GM19238 (cell line): Measurements from ENCODE around the gene GPATCH4.
A peak's percentile ranks its signal among the peaks of the same experiment; 100 is the strongest.
"Not testable (repeated sequence)": the region's sequence is repeated elsewhere in the genome, so short reads cannot be mapped to it uniquely, and the experiment has no call there.

Experiments used
- DNase-seq: peaks from one replicate; pipeline ENCODE4 v3.0.0; 2011; ENCODE audit warnings: low spot score; ENCODE audit not compliant: insufficient read length

GPATCH4 gene

DNA sequence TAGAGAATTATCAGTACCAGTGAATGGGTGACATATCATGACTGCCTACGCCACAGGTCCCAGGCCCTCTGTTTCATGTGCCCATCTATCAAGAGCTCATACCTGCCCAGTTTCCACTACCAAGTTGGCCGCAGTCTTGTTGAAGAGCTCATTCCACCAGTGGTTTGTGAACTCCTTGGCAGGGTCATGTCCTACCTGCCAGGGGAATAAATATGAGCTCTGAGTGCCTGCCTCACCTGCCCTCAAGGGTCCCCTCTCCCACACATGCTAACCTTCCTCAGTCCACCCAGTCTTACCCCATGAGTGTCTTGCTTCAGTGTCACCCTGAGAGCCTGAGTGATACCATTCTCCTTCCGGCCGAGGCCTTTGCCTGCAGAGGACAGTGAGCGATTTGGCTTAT, 3.2 kb downstream of the GPATCH4 start:
- no peak for DNase-seq

DNA sequence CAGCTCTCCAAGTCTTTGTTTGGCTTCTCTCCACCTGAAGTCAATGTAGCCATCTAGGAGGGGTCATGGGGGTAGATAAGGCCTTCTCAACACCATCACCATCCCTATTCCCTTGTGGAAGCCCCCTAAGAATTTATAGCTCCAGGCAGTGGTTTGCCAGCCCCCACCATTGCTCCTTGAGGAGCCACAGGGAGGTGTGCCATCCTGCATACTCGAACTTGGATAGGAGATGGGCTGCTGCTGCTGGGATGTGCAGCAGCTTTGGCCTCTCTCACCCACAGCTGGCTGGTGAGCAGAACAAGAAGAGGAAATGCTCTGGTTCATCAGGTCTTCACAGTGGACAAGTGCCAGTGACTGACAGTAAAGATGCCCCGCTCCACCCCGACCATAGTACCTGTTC, 4.9 kb downstream of the GPATCH4 start:
- DNase-seq, result no peak

DNA sequence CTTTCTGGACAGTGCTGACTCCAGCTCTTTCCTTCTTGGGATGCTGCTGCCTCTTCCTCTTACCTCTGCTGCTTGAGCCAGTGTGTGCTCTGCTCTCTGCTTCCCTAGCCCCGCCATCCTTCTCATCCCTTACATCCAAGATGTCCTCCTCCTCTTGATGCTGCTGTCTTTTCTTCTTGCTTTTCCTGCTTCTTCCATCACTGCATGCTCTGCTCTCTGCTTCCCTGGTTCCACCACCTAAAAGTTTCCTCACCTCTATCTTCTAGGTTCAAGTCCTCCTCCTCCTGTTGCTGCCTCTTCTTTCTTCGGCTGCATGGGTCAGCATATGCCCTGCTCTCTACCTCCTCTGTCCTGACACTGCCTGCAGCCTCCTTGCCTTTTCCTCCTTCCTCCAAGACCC, 6.3 kb downstream of the GPATCH4 start:
- DNase-seq, result no peak

DNA sequence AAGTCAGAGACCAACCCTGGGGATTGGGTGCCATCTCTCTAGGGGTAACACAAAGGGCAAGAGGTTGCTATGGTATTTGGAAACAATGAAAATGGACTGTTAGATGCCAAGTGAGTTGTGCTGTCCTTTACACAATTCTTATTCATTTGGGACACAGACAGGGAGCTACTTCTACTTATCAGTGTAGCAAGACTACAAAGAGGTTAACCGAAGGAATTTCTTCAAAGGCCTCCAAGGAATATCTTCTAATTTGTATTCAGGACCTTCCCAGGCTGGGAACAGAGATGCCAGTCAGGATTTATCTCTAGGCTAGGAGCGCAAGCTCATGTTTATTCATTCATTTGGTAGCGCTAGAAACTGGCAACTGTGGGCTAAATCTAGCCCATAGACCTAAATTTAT, 7.1 kb downstream of the GPATCH4 start:
- DNase-seq, result no peak

DNA sequence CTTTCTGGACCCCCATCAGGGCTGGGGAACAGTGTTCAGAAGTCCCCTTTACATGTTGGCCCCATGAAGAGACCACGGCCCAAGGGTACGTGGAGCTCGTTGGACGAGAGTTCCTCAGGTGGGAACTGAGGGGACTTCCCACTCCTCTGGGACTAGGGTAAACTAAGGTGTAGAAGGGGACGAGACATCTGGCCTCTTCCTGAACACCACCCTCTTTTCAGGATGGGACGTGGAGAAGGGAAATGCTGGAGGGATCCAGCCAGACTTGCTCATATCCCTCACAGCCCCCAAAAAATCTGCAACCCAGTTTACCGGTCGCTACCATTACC, 7.7 kb downstream of the GPATCH4 start:
- DNase-seq, result no peak

DNA sequence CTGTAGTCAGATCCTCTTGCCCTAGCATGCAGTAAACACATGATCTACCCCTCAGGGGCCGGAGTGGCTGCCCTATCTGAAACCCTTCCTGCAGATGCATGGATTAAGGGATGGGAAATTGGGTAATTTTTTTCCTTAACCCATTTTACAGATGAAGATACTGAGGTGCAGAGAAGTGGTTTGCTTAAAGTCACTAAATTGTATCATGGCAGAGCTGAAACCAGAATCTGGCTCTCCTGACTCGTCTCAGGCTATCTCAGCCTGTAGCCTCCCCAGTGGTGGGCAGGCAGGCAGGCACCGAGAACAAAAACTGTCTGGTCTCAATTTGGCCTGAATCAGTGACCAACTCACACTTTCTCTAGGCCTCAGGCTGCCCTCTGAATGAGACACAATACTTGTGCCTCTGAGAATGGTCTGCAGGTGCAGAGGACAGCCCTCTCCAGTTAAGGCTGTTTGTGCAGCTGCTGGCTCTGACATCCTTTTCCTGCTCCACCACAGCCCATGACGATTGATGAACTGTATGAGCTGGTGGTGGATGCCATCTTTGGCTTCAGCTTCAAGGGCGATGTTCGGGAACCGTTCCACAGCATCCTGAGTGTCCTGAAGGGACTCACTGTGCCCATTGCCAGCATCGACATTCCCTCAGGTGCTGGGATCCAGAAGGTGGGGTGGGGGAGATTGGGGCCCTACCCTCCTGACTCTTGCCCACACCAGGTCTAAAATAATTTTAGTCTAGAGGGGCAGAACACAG, 8.2 kb downstream of the GPATCH4 start:
- DNase-seq, result no peak

DNA sequence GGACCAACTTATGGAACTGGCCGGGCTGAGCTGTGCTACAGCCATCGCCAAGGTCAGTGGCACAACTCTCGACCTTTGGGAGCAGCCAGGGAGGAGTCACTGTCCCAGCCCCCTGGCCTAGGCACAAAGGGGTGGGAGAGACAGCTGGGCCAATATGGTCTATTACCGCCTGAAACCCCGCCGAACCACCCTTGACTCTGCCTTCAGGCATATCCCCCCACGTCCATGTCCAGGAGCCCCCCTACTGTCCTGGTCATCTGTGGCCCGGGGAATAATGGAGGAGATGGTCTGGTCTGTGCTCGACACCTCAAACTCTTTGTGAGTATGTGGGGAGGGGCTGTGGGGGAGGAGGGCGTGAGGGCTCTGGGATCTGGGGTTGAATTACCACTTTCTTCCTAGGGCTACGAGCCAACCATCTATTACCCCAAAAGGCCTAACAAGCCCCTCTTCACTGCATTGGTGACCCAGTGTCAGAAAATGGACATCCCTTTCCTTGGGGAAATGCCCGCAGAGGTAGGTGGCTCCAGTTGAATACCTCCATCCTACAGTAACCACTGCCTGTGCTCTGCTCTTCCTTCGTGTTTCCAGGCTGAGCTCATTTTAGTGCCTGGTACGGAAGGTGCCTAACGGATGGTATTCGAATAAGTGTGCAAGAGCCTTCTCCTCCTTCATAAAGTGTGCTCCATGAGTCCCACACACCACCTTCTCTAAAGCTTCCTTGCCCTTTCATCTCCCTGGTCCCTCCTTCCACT, 8.9 kb downstream of the GPATCH4 start:
- no peak for DNase-seq

DNA sequence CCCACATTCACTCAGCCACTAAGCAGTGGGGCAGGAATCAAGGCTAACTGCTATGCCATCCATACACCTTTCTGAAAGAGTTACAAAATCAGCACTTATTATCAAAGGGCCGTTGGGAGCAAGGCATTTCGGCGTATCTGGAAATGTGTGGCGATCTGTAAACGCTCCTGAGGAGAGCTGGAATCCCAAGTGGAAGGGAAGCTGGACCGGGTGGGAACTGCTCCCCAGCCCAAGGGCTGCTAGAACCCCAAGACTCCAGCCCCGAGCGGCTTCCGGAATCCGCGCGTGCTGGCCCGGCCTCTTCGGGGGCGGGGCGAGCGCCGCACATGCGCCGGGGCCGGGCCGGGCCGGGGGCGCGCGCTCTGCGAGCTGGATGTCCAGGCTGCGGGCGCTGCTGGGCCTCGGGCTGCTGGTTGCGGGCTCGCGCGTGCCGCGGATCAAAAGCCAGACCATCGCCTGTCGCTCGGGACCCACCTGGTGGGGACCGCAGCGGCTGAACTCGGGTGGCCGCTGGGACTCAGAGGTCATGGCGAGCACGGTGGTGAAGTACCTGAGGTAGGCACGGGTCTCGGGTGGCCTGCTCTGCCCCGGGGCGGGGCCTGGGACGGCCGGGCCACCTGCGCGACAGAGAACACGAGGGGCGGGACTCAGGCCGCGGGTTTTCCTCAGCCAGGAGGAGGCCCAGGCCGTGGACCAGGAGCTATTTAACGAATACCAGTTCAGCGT, 9.7 kb downstream of the GPATCH4 start, which contains the start of gene NAXE:
NAXE (plus strand) TSS at position 345 of the 726 bp plus-strand sequence; CDS start at position 374, 29 bp downstream.
- peak; percentile 82 for DNase-seq

DNA sequence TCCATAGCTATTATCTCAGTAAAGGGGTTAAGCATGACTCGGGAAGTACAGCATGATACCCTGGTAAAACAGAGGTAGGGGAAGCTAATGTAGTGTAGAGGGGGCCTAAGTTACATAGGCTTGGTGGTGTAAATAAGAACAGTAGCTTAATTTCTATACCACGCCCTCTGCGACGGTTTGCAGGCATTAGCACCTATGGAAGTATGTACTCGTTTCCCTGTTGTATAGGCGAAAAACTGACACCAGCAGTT, 10.2 kb downstream of the GPATCH4 start:
- DNase-seq, result no peak

DNA sequence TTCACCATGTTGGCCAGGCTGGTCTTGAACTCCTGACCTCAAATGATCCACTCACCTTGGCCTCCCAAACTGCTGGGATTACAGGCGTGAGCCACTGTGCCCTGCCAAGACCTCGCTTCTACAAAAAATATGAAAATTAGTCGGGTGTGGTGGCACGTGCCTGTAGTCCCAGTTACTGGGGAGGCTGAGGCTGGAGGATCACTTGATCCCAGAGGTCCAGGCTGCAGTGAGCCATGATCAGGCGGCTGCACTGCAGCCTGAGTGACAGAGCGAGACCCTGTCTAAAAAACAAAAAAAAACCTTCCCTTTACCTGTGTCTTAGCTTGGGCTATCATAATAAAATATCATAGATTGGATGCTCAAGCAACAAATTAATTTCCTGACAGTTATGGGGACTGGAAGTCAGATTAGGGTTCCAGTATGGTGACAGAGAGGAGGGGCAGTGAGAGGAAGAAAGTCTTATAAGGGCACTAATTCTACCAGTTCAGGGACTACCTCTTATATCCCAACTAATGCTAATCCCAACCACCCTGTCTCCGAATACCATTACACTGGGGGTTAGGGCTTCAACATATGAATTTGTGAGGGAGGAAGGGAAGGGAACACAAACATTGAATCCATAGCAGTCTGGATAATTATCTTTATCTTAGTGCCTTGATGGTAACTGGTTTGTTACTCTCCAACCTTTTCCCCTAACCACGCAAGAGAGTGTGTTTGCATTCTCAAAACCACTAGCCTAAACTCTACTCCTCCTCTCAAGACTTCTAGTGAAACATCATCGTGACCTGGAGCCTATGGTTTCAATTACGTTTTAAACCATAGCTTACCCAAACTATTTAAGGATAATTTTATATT, 10.7 kb downstream of the GPATCH4 start:
- DNase-seq, result no peak

DNA sequence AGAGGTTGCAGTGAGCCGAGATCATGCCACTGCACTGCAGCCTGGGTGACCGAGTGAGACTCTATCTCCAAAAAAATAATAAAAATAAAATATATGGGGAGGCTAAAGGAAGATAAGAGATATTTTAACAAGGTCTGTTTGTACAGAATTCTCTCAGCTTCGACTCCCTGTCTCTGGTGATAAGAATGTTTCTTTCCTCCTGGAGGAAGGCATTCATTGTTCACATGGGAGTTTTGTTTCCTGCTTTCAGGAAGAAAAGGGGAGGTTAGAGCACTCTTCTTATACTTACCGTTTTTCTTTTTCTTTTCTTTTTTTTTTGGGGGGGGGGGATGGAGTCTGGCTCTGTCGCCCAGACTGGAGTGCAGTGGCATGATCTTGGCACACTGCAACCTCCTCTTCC, 11.7 kb downstream of the GPATCH4 start:
- DNase-seq, result no peak

DNA sequence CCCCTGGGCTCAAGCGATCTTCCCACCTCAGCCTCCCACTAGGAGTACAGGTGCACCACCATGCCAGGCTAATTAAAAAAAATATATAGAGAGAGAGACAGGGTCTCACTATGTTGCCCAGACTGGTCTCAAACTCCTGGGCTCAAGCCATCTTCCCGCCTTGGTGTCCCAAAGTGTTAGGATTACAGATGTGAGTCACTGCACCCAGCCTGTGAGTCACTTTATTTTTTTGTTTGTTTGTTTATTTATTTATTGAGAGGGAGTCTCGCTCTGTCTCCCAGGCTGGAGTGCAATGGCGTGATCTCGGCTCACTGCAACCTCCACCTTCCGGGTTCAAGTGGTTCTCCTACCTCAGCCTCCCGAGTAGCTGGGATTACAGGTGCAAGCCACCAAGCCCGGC, 13.4 kb downstream of the GPATCH4 start:
- not testable (repeated sequence) for DNase-seq

DNA sequence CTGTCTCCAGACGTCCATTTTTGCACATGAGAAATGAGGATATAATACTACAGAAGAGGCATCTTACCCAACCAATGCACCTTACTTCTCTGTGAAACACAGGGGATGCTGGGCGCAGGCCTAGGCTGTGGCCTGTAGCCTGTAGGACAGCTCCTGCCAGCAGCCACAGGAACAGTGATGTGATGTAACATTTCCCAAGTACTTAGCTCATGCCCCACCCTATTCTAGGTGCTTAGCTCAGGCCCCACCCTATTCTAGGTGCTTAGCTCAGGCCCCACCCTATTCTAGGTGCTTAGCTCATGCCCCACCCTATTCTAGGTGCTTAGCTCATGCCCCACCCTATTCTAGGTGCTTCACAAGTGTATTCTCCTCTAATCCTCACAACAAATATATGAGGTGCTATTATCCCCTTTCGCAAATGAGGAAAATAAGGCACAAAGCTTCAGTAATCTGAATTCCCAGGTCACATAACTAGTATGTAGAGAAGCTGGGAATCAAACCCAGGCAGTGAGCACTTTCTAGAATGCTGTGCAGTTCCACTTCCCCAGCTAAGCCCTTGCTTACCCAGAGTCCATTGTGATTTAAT, 14.3 kb downstream of the GPATCH4 start:
- no peak for DNase-seq

DNA sequence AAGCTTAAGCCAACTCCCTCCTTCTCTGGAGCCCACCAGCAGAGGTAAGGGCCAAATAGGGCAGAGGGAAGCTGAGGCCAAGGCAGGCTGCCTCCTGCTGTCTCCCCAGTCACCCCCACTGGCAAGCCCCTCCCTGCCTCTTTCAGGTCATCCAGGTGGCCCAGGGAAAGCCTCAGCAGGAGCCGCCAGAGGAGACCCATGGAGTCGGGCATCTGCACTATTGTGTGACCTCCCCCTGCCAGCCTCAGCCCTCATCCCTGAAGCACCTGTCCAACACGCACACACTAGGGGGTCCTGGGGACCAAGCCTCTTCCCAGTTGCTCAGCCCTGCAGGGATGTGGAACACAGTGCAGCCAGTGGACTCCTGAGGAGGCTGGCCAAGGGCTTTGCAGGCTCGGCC, 15.0 kb downstream of the GPATCH4 start:
- no peak for DNase-seq

DNA sequence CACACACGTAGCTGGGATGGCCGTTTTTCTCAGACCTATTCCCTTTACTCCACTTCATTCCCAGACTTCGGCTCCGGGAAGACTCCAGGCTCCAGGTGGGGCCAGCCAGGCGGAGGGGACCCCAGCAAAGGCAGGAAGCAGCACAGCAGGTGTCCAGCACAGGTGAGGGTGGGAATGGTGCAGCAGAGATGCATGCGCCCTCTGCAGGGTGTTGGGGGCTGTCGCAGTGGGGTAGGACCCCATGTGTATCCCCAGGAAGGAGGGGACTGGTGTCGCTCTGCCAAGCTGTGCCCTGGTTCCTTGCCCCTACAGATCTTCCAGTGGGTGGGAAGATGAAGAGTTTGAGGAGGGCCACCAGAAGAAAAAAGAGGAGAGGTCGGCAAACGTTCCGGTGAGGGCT, 16.5 kb downstream of the GPATCH4 start:
- no peak for DNase-seq

DNA sequence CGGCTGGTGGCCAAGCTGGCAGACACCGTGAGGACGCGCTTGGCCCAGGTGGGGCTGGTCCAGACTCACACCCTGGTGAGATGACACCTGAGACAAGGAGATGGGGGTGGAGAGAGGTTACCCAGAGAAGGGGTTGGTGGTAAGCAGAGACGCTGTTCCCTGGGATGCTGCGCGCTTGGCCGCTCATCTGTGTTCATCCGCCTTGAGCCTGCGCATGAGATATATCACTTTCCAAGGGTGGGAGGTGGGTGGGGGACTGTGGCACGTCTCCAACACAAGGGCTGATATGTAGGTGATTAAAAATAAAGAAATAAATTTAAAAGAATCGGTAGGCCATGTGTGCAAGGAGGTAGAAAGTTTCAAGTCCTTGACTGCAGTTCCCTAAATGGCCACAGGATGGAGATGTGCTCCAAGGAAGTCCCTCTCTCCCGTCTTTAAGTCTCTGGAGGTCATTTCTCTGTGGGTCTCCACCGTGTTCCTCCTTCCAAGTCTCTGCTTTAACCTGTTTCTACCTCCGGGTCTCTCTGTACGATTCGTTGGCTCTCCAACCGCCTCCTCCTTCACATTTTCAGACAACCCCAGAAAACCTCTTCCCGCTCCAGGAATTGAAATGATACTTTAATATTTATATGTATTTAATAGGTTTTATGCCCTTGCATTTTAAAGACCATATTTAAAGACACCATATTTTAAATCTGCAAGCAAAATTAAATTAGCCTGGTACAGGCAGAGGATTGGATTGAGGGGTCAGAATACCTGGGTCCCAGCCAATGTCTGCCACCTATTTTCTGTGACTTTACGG, 17.3 kb downstream of the GPATCH4 start:
- DNase-seq, result peak; percentile 67

DNA sequence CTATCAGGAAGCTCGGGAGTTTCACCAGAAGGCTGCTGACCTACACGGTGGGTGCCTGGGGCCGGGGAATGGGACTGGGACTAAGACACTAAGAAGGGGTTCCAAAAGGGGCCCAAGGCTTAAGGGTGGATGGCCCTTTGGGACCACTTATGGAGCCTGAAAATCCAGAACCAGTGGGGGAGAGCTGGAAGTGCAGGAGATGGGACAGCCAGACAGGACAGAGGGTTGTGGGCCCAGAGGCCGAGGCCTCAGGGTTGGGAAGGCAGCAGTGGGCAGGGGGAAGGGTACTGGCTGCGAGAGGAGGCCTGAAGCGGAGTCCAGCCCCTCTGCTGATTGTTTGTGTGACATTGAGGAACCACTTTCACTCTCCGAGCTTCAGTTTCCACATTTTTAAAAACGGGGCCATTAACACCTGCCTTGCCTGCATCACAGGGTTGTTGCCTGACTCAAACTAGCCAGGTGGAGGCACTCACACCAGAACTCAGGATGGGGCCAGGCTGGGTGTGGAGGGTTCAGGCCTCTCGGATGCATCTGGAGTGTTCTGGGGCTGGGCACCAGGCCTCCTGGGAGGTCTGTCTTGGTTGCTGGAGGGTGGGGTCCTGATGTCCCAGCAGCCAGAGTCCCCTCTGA, 18.8 kb downstream of the GPATCH4 start:
- DNase-seq, result no peak

DNA sequence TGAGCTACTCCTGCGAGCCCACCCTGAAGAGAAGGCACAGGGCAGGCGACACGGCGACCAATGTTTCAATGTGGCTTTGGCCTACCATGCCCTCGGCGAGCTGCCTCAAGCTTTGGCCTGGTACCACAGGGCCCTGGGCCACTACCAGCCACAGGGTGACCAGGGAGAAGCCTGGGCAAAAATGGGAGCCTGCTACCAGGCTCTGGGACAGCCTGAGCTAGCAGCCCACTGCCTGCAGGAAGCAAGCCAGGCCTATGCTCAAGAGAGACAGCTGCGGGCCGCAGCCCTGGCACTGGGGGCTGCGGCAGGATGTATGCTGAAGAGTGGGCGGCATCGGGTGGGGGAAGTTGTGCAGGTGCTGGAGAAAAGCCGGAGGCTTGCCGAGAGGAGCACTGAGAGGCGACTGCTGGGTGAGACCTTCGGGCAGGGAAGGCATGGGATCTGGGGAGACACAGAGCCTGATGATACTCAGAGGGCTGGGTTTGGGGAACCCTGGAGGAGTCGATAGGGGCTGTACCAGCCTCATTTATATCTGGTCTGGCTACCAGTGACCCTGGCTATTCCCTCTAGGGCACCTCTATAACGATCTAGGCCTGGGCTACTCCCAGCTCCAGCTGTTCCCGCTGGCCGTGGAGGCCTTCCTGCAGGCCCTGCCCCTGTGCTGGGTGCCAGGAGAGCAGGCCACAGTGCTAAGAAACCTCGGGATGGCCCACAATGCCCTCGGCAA, 19.5 kb downstream of the GPATCH4 start:
- no peak for DNase-seq

DNA sequence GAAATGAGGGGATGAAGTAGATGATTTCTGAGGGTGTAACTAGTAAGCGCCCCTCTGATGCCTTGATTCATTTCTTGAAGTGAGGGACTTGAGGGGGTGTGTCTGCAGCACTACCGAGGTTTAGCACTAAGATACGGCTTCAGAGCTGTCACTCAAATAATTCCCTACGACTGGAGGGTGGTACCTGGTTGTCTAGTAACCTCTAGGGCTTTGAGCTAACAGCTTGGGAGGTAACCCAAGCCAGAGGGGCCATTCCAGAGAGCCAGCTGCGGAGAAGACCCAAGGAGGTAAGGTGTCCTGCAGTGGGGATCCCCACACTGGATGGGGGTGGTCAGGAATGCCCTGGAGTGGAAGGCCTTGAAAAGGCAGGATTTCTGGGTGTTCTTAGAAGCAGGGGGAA, 21.8 kb downstream of the GPATCH4 start, which contains the start of gene TTC24:
TTC24 (plus strand) TSS at position 252 of the 400 bp plus-strand sequence. CDS start 1,642 bp downstream, outside the sequence.
- DNase-seq, result no peak
